ENCODE data around the gene BSN.

BSN gene, protein sequence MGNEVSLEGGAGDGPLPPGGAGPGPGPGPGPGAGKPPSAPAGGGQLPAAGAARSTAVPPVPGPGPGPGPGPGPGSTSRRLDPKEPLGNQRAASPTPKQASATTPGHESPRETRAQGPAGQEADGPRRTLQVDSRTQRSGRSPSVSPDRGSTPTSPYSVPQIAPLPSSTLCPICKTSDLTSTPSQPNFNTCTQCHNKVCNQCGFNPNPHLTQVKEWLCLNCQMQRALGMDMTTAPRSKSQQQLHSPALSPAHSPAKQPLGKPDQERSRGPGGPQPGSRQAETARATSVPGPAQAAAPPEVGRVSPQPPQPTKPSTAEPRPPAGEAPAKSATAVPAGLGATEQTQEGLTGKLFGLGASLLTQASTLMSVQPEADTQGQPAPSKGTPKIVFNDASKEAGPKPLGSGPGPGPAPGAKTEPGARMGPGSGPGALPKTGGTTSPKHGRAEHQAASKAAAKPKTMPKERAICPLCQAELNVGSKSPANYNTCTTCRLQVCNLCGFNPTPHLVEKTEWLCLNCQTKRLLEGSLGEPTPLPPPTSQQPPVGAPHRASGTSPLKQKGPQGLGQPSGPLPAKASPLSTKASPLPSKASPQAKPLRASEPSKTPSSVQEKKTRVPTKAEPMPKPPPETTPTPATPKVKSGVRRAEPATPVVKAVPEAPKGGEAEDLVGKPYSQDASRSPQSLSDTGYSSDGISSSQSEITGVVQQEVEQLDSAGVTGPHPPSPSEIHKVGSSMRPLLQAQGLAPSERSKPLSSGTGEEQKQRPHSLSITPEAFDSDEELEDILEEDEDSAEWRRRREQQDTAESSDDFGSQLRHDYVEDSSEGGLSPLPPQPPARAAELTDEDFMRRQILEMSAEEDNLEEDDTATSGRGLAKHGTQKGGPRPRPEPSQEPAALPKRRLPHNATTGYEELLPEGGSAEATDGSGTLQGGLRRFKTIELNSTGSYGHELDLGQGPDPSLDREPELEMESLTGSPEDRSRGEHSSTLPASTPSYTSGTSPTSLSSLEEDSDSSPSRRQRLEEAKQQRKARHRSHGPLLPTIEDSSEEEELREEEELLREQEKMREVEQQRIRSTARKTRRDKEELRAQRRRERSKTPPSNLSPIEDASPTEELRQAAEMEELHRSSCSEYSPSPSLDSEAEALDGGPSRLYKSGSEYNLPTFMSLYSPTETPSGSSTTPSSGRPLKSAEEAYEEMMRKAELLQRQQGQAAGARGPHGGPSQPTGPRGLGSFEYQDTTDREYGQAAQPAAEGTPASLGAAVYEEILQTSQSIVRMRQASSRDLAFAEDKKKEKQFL (N-terminal part only)

DNA sequence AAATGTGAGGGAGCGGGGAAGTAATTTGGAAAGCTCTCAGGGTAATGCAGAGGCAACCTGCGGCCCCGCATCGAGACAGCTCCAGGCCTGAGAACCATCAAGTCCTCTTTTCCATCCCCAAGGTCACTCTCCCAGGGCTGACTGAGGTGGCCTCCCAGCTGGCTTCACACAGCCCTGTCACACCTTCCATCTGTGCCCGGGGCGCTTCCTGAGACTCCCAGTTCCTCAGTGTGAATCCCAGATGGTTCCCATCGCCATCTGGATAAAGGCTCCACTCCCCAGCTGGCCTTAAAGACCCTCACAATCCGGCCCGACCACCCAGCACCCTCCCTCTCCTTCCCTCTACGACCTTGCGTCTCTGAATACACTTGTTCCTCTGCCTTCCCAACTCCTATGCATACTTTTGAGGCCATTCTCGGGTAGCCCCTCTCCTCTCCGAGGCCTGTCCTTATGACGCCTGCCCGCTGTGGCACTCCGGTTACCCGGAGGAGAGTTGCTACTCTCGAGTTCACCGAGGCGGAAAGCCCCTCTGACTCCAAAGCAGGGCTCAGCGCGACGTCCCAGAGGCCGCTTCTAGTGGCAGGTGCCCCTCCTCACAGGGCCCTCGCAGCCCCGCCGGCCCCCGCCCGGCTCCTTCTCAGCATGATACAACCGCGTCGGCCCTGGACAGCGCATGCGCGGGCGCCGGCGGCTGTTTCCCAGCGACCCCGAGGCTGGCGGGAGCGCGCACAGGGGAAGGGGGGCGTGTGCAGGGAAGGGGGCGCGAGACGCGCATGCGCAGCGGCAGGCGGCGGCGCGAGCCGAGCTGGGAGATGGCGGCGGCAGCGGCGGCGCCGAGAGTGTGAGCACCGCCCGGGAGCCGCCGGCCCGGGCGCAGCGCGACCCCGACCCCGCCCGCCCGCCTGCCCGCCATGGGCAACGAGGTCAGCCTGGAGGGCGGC lies at the start of gene BSN:
BSN (plus strand) TSS at position 786 of the 941 bp plus-strand sequence; CDS start at position 912, 126 bp downstream.
- peak; percentile 84 for DNase-seq (ENCODE audit: low read depth)

DNA sequence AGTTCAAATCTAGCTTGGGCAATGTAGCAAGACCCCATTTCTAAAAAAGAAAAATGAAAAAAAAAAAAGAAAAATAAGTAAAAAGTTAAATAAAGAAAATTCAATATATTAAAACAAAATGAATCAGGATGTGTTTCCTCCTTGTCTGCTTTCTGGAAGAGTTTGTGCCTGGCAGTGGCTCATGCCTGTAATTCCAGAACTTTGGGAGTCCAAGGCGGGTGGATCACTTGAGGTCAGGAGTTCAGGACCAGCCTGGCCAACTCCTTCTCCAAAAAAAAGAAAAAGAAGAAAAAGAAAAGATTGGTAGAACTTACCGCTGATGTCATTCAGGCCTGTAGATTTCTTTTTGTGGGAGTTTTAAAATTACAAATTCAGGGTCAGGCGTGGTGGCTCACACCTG lies 47.4 kb upstream of the BSN start:
- no peak for DNase-seq (ENCODE audit: low read depth)

DNA sequence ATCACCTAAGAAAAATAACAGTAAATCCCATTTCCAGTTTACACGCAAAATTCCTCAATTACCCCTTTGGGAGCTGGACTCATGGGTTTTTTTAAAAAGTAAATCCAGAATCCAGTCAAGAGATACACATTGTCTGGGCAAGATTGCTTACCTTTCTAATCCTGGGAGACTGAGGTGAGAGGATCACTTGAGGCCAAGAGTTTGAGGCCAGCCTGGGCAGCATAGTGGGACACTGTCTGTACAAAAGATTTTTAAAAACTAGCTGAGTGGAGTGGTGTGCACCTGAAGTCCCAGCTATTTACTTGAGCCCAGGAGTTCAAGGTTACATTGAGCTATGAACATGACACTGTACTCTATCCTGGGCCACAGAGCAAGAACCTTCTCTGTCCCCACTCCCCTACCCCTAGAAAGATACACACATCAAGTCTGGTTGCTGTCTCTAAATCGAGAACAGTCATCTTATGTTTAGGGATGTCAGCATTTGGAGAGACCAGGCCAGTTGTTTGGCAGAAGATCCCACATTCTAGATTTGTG lies 45.2 kb upstream of the BSN start:
- DNase-seq (ENCODE audit: low read depth): no peak

DNA sequence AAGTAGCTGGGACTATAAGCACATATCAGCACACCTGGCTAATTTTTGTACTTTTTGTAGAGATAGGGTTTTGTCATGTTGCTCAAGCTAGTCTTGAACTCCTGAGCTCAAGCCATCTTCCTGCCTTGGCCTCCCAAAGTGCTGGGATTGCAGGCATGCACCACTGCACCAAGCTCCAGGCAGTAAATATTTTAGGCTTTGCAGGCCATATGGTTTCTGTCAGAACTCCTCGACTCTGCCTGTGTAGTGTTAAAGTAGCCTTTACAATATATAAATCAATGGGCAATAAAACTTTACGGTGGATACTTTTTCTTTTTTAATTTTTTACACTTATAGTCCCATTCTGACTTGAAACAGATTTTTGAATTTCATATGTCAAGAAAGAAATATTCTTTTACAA lies 42.6 kb upstream of the BSN start:
- no peak for DNase-seq (ENCODE audit: low read depth)

DNA sequence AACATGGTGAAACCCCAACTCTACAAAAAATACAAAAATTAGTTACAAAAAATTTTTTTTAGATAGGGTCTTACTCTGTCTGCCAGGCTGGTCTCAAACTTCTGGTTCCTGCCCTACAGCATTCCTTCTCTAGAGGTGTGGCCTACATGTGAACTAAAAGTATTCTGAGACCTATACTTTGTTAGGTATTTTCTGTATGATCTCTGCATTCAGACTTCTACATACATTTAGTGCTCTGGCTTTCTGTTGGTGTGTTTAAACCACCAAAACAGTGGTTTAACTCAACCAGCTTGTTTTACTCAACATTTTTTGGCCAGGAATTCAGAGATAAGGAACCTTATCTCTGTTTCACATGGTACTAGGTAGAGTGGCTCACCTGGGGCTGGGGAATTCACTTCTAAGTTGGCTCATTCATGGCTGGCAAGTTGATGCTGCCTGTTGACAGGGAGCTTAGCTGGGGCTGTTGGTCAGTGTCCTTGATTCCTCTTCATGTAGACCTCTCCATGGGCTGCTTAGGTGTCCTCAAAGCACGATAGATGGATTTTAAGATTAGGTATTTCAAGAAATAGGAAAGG lies 41.4 kb upstream of the BSN start:
- no peak for DNase-seq (ENCODE audit: low read depth)

DNA sequence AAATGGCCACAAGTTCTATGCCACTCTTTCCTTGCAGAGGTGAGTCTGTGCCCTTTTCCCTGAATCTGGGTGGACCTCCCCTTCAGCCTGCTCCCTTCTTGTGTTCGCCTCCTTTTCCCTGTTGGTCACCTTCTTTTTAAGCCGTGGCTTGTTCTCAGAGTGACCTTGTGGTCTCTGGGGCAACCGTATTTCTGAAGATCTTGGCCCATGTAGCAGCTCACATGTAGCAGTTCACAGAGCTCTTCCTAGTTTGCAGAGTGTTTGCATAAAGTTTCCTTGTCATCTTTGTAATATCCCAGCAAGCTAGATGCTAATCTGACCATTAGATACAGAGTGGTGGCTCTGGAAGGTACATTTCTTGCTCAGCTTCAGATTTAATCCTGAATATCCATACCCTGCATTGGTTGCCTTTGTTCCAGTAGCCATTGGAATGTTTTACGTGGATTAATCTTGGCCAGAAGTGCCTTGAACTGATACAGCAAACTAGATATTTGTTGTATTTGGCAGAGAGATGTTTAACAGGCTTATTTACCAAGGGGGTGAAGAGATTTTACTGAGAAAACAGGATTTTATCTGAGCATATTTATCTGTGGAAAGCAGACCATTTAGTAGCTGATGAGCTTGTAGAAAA lies 40.7 kb upstream of the BSN start:
- DNase-seq (ENCODE audit: low read depth): no peak

DNA sequence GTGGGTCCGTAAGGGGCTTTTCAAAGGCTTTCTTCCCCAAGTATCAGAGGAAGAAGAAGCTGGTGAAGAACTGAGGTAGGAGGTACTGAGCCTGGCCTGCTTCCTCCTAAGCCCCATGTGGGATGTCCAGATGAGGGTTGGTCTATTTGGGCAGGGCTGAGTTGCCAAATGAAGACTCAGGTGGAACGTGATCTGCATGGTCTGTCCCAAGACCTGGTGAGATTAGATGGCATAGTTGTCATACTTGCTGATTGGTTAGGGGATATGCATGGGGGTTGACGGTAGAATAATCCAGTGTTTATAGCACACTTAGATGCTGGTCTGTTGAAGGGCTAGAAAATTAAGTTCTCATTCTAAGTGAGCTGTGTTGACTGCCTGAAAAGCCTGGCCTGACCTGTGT lies 36.3 kb upstream of the BSN start:
- no peak for DNase-seq (ENCODE audit: low read depth)

DNA sequence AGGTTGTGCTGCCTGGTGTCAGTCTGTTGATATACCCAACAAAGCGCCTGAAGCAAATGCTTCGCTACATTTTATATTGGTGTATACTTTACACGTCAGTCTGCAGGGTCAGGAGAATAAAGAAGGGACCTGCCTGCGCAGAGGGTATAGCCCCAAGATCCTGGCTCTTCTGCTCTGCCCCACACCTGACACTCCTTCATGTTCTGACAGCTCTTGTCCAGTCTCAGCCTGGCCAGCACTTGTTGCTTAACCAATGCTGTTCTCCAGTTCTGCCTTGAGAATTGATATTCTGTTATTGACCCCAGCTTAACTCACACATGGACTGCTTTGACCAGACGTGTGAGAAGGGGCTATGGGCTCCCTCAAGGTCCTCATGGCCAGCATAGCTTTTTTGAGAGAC lies 35.8 kb upstream of the BSN start:
- no peak for DNase-seq (ENCODE audit: low read depth)

DNA sequence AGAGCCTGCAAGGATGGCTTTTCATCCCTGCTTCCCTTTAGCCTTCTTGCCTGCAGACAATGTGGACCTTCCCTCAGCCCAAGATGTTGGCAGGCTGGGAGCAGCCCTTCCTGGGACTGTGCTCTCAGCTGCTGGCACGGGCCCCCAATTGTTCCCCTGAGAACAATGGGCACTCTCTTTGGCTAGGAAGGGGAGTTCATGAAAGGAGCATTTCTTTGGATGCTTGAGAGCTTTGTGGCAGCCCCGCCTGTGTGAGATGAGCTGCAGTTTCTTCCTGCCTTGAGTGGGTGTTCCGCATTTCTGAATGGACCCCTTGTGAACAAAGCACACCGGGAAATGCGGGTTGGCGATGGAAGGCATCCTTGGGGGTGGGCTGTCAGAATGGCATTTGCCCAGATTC lies 35.0 kb upstream of the BSN start:
- DNase-seq (ENCODE audit: low read depth): no peak

DNA sequence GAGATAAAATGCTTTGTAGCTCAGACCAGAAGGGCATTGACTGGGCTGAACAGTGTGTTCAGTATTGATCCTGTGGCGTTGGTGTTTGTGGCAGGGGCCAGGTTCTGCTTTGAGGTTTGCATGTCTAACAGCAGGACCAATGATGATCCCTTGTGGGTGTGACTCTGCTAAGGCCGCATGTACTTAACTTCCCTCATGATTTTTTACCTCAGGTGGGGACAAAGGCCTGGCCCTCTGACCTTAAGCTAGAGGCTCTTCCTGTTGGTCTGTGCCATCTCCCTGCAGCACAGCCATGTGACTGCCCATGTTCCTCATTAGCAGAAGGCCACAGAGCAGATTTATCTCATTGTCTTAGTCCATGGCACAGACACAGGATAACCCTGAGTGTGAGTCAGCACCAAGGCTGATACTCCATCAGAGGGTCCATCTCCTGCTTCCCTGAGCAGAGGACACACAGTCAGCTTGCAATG lies 34.3 kb upstream of the BSN start:
- DNase-seq (ENCODE audit: low read depth): no peak

DNA sequence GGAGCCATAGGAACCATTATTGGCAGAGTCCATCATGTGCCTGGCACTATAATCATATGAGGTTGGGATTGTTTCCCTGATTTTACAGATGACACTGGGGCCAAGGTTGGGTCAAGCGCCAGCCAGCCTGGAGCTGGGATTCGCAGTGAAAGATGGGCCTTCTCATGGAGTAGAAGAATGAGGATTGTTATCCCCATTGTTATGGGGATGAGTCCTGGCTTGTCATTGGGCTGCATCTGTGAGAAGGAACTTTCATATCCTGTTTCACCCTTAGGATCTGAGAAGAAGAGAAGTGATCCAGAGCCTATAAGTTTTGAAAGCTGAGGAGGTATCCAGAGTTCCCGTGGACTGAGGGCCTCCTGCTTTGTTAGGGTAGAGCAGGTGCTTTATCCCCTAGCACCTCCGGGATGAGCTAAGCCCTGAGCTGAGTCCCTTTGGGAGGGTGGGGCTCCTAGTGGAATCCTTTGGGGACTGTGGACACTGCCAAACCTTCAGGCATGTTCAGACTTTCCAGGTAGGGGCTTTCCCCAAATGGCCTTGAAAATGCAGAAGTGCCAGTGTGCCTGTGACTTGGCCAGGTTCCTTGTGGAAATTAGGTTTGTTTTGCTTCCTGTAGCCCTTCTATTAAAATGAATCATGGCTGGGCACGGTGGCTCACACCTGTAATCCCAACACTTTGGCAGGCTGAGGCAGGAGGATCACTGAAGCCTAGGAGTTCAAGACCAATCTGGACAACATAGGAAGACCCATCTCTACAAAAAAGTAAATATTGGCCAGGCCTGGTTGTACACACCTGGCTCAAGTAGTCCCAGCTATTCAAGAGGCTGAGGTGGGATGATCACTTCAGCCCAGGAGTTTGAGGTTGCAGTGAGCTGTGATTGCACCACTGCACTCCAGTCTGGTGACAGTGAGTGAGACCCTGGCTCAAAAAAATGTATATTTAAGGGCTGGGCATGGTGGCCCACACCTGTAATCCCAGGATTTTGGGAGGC lies 30.2 kb upstream of the BSN start:
- DNase-seq (ENCODE audit: low read depth): no peak

DNA sequence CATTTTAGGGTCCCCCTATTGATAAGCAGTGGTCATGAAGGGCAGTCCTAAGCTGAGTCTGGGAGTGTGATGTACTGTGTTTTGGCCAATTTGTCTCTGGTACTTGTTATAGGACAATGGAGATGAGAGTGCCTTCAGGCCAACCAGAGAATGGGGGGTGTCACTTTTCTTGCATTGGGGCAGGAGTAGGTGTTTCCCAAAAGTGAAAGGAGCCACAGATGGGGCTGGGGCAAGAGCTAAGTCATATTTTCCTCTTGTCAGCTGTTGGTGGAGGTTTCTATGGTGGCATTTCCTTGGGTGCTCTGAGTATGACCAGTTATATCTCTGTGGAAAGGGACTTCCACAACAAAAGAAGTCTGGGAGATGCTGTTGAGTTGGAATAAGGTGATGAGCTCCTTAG lies 24.7 kb upstream of the BSN start:
- DNase-seq (ENCODE audit: low read depth): no peak

DNA sequence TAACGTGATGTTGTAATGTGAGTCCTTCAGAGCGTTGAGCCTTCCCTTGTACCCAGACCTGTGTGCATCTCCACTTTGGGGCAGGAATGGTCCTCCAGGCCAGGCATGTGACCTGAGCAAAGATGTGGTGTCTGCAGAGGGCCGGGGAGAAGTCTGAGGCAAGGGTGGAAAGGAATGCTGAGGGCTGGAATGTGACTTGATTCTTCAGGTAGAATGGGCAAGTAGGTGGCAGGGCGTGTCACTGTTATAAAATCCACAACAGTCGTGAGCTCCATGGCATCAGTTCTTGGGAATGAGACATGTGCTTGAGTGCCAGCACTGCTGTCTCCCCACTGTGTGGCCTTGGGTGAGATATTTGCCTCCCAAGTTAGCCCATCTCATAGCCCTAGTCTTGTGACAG lies 24.0 kb upstream of the BSN start:
- no peak for DNase-seq (ENCODE audit: low read depth)

DNA sequence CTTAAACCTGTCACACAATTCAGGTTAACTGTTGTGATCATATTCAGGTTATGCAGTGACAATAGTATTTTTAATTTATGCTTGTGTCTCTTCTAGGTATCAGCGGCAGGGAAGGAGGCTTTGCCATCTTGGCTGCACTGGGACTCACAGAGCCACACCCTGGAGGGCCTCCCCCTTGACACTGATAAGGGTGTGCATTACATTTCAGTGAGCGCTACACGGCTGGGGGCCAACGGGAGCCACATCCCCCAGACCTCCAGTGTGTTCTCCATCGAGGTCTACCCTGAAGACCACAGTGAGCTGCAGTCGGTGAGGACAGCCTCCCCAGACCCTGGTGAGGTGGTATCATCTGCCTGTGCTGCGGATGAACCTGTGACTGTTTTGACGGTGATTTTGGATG lies 23.6 kb upstream of the BSN start:
- no peak for DNase-seq (ENCODE audit: low read depth)

DNA sequence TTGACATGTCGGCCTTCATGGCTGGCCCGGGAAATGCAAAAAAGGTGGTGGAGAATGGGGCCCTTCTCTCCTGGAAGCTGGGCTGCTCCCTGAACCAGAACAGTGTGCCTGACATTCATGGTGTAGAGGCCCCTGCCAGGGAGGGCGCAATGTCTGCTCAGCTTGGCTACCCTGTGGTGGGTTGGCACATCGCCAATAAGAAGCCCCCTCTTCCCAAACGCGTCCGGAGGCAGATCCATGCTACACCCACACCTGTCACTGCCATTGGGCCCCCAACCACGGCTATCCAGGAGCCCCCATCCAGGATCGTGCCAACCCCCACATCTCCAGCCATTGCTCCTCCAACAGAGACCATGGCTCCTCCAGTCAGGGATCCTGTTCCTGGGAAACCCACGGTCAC lies 23.1 kb upstream of the BSN start:
- DNase-seq (ENCODE audit: low read depth): no peak

DNA sequence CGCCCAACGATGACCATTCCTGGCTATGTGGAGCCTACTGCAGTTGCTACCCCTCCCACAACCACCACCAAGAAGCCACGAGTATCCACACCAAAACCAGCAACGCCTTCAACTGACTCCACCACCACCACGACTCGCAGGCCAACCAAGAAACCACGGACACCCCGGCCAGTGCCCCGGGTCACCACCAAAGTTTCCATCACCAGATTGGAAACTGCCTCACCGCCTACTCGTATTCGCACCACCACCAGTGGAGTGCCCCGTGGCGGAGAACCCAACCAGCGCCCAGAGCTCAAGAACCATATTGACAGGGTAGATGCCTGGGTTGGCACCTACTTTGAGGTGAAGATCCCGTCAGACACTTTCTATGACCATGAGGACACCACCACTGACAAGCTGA lies 22.6 kb upstream of the BSN start:
- DNase-seq (ENCODE audit: low read depth): no peak

DNA sequence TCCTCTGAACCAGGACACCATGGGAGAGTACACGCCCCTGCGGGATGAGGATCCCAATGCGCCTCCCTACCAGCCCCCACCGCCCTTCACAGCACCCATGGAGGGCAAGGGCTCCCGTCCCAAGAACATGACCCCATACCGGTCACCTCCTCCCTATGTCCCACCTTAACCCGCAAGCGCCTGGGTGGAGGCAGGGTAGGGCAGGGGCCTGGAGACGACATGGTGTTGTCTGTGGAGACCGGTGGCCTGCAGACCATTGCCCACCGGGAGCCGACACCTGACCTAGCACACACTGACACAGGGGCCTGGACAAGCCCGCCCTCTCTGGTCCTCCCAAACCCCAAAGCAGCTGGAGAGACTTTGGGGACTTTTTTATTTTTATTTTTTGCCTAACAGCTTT lies 21.2 kb upstream of the BSN start:
- no peak for DNase-seq (ENCODE audit: low read depth)

DNA sequence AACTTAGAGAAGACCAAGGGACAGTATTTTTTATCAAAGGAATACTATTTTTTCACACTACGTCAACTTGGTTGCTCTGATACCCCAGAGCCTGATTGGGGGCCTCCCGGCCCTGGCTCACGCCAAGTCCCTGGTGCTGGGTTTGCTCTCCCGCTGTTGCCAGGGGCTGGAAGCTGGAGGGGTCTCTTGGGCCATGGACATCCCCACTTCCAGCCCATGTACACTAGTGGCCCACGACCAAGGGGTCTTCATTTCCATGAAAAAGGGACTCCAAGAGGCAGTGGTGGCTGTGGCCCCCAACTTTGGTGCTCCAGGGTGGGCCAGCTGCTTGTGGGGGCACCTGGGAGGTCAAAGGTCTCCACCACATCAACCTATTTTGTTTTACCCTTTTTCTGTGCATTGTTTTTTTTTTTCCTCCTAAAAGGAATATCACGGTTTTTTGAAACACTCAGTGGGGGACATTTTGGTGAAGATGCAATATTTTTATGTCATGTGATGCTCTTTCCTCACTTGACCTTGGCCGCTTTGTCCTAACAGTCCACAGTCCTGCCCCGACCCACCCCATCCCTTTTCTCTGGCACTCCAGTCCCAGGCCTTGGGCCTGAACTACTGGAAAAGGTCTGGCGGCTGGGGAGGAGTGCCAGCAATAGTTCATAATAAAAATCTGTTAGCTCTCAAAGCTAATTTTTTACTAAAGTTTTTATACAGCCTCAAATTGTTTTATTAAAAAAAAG lies 20.3 kb upstream of the BSN start:
- DNase-seq (ENCODE audit: low read depth): no peak
